Measurements from ENCODE around the gene NDUFS7. TPM values are rescaled to one million over a fixed set of nuclear protein-coding genes. Genes with fewer than 3 reads are reported as not detected.

The NDUFS7 gene
- total RNA-seq, 4 donors from 2014 or later = 259 to 497 (median 377) TPM

GRCh38 chr19:1412323-1412923 is 28.7 kb downstream of the NDUFS7 start:
- ATAC-seq = no peak
- Histone ChIP-seq H3K27ac (peak overlapping the region; percentile 89 to 98 (median 94)), H3K9me3 (no peaks in the 10 kb centered on the region), H3K27me3 (no peaks in the 10 kb centered on the region), H3K4me1 (peaks cover 82 to 84% of the 10 kb centered on the region in 2 donors), H3K36me3 (no peaks in the 10 kb centered on the region), H3K4me3 (no peak overlapping the region)
- in situ Hi-C loops (cut with MboI; ENCODE audit: low sequenced_read_pairs in 4 of 4) = no loop called here
- intact Hi-C loops (cut with DNase I; ENCODE audit: low total_unique reads) = loop anchor here (10.0 kb wide), 1 partner anchor 652 kb away; no protein-coding TSS in a partner anchor
- TF ChIP-seq CTCF (IDR thresholded peaks at IDR 0.05 in 4 of 5, conservative IDR thresholded peaks at IDR 0.05 in 1 of 5) = no peak
- no peak for TF ChIP-seq POLR2A (IDR thresholded peaks at IDR 0.05)
- DNase-seq = no peak

- ATAC-seq = no peak
- Histone ChIP-seq H3K4me1 (peaks cover 90 to 92% of the 10 kb centered on the region in 2 donors), H3K36me3 (no peaks in the 10 kb centered on the region), H3K9me3 (no peaks in the 10 kb centered on the region), H3K27ac (peak overlapping the region; percentile 89 to 98 (median 94)), H3K4me3 (no peak overlapping the region), H3K27me3 (no peaks in the 10 kb centered on the region)
- in situ Hi-C loops (cut with MboI; ENCODE audit: low sequenced_read_pairs in 4 of 4) (no loop called here), intact Hi-C loops (cut with DNase I; ENCODE audit: low total_unique reads) (loop anchor here (10.0 kb wide), 1 partner anchor 652 kb away; no protein-coding TSS in a partner anchor)
- TF ChIP-seq POLR2A (IDR thresholded peaks at IDR 0.05) = no peak
- no peak for TF ChIP-seq CTCF (IDR thresholded peaks at IDR 0.05 in 4 of 5, conservative IDR thresholded peaks at IDR 0.05 in 1 of 5)
- DNase-seq = peak in 1 of 2 donors; percentile 52
Measured at GRCh38 chr19:1412995-1413800, 29.5 kb downstream of the NDUFS7 start.

GRCh38 chr19:1416014-1416841 is 32.5 kb downstream of the NDUFS7 start:
- H3K27me3 ChIP-seq = no peaks in the 10 kb centered on the region

More at GRCh38 chr19:1416014-1416841, 32.5 kb downstream of the NDUFS7 start:
- peak overlapping the region in 2 of 4 donors; percentile 15 to 24 for H3K4me3 ChIP-seq
- DNase-seq (peak in 1 of 2 donors; percentile 43), ATAC-seq (no peak)
- H3K4me1 ChIP-seq = peaks cover 76 to 78% of the 10 kb centered on the region in 2 donors
- H3K9me3 ChIP-seq = no peaks in the 10 kb centered on the region
- intact Hi-C loops (cut with DNase I; ENCODE audit: low total_unique reads) (loop anchor here (10.0 kb wide), 1 partner anchor 649 kb away; no protein-coding TSS in a partner anchor), in situ Hi-C loops (cut with MboI; ENCODE audit: low sequenced_read_pairs in 4 of 4) (no loop called here)
- H3K36me3 ChIP-seq = peaks cover 0 to 22% of the 10 kb centered on the region in 2 donors
- TF ChIP-seq POLR2A (IDR thresholded peaks at IDR 0.05) = no peak
- no peak for TF ChIP-seq CTCF (IDR thresholded peaks at IDR 0.05 in 4 of 5, conservative IDR thresholded peaks at IDR 0.05 in 1 of 5)
- peak overlapping the region; percentile 93 to 98 (median 94) for H3K27ac ChIP-seq
